GM20000 (cell line): ENCODE results near the gene TMEFF2.

Experiments used
- DNase-seq: peaks from one replicate; pipeline ENCODE4 v3.0.0; 2012; ENCODE audit warnings: low spot score
- CTCF ChIP-seq: IDR thresholded peaks from 2 replicates; pipeline ENCODE4 v1.5.1; 2012; ENCODE audit warnings: mild to moderate bottlenecking, control low read depth; ENCODE audit errors: extremely low read depth, missing control alignments

Gene TMEFF2

GRCh38 chr2:191913796-191914195, 280.9 kb downstream of the TMEFF2 start:
- no peak for TF ChIP-seq CTCF
- no peak for DNase-seq

GRCh38 chr2:191912764-191913163, 282.0 kb downstream of the TMEFF2 start:
- TF ChIP-seq CTCF: no peak
- no peak for DNase-seq

- TF ChIP-seq CTCF: no peak
- no peak for DNase-seq
Measured at GRCh38 chr2:191910518-191910917, 284.2 kb downstream of the TMEFF2 start.

GRCh38 chr2:191908874-191909273, 285.9 kb downstream of the TMEFF2 start:
- TF ChIP-seq CTCF: no peak
- no peak for DNase-seq

GRCh38 chr2:191907545-191907944, 287.2 kb downstream of the TMEFF2 start:
- no peak for DNase-seq
- TF ChIP-seq CTCF: no peak

- no peak for DNase-seq
- no peak for TF ChIP-seq CTCF
Measured at GRCh38 chr2:191907091-191907490, 287.6 kb downstream of the TMEFF2 start.

GRCh38 chr2:191905336-191905735, 289.4 kb downstream of the TMEFF2 start:
- no peak for TF ChIP-seq CTCF
- no peak for DNase-seq
